NCI-H2227 treated with DMSO at 0.1 percent for 48 hours (cell line): Measurements from ENCODE around the gene ZMYND11.
"Not testable (repeated sequence)": the region's sequence is repeated elsewhere in the genome, so short reads cannot be mapped to it uniquely, and the experiment has no call there.

Experiments used
- DNase-seq: peaks from one replicate; lab custom pipeline; 2025; lab: John Stamatoyannopoulos, UW

Gene ZMYND11

GRCh38 chr10:282294-283139 is 147.3 kb downstream of the ZMYND11 start:
- no peak for DNase-seq

- DNase-seq: no peak
Measured at GRCh38 chr10:283140-283479, 147.9 kb downstream of the ZMYND11 start.

GRCh38 chr10:283916-284356 is 148.7 kb downstream of the ZMYND11 start:
- no peak for DNase-seq

GRCh38 chr10:285216-285615 is 150.0 kb downstream of the ZMYND11 start:
- no peak for DNase-seq

GRCh38 chr10:287026-287709 is 151.9 kb downstream of the ZMYND11 start:
- DNase-seq: no peak

- DNase-seq: no peak
Measured at GRCh38 chr10:287814-288213, 152.6 kb downstream of the ZMYND11 start.

GRCh38 chr10:288316-289200 is 153.3 kb downstream of the ZMYND11 start:
- no peak for DNase-seq

- DNase-seq: no peak
Measured at GRCh38 chr10:289581-289980, 154.3 kb downstream of the ZMYND11 start.

GRCh38 chr10:290026-290725 is 154.9 kb downstream of the ZMYND11 start:
- DNase-seq: no peak

GRCh38 chr10:293636-294035 is 158.4 kb downstream of the ZMYND11 start:
- DNase-seq: no peak

GRCh38 chr10:297567-297966 is 162.3 kb downstream of the ZMYND11 start:
- DNase-seq: no peak

GRCh38 chr10:298033-298432 is 162.8 kb downstream of the ZMYND11 start:
- DNase-seq: no peak

- no peak for DNase-seq
Measured at GRCh38 chr10:299512-299911, 164.3 kb downstream of the ZMYND11 start.

- no peak for DNase-seq
Measured at GRCh38 chr10:299969-300368, 164.7 kb downstream of the ZMYND11 start.

- not testable (repeated sequence) for DNase-seq
Measured at GRCh38 chr10:300580-300979, 165.3 kb downstream of the ZMYND11 start.

- DNase-seq: no peak
Measured at GRCh38 chr10:301536-301935, 166.3 kb downstream of the ZMYND11 start.
